K562 (cell line): ENCODE data around the gene POLR1C. TPM values are rescaled to one million over a fixed set of nuclear protein-coding genes. Genes with fewer than 3 reads are reported as not detected.

Experiments used
- ARNT ChIP-seq, 2 experiments: fragments of 450-650 bp; IDR thresholded peaks; 2 replicates each; pipeline ENCODE4 v1.6.1; 2016; ENCODE audit warnings: mild to moderate bottlenecking in 1 of 2
- CREM ChIP-seq: IDR thresholded peaks from 2 replicates; pipeline ENCODE4 v1.6.1; 2014; ENCODE audit warnings: antibody characterized with exemption, low read depth
- CXXC5 ChIP-seq: fragments of 250-450 bp; sonication (Bioruptor Pico); IDR thresholded peaks from 2 replicates; pipeline ENCODE4 v1.8.0; 2022; ENCODE audit warnings: inconsistent platforms, mild to moderate bottlenecking, moderate library complexity
- GABPB1 ChIP-seq: sonication (generic); formaldehyde crosslinking; IDR thresholded peaks from 2 replicates; pipeline ENCODE4 v1.8.0; 2022; ENCODE audit warnings: mild to moderate bottlenecking, missing genetic modification reagents
- HDAC6 ChIP-seq: IDR thresholded peaks from 2 replicates; pipeline ENCODE4 v1.6.1; 2012; ENCODE audit warnings: low read depth, mild to moderate bottlenecking, control low read depth, inconsistent platforms, low read length, moderate library complexity
- L3MBTL2 ChIP-seq: fragments of 450-650 bp; IDR thresholded peaks from 2 replicates; pipeline ENCODE4 v1.6.1; 2016; ENCODE audit warnings: mild to moderate bottlenecking, moderate library complexity
- LCOR ChIP-seq: sonication (generic); formaldehyde crosslinking; IDR thresholded peaks from 2 replicates; pipeline ENCODE4 v1.8.0; 2022; ENCODE audit warnings: mild to moderate bottlenecking, missing genetic modification reagents
- MBD2 ChIP-seq: sonication (generic); IDR thresholded peaks from 2 replicates; pipeline ENCODE4 v1.6.1; 2016; ENCODE audit warnings: low read depth, borderline replicate concordance
- PHTF2 ChIP-seq: fragments of 250-450 bp; sonication (Bioruptor Pico); IDR thresholded peaks from 2 replicates; pipeline ENCODE4 v1.5.0; 2021; ENCODE audit warnings: mild to moderate bottlenecking
- RBM14 ChIP-seq: fragments of 200-400 bp; formaldehyde crosslinking; IDR thresholded peaks from 2 replicates; pipeline ENCODE4 v1.6.1; 2018; ENCODE audit warnings: low read depth, mild to moderate bottlenecking, low read length, moderate library complexity, borderline replicate concordance; ENCODE audit not compliant: insufficient read depth
- RBM22 ChIP-seq: fragments of 200-400 bp; formaldehyde crosslinking; IDR thresholded peaks from 2 replicates; pipeline ENCODE4 v1.6.1; 2018; ENCODE audit warnings: low read length, low read depth; ENCODE audit not compliant: poor library complexity, severe bottlenecking
- SAP30 ChIP-seq: fragments of 200-600 bp; sonication (generic); IDR thresholded peaks from 2 replicates; pipeline ENCODE4 v1.6.1; 2012; ENCODE audit warnings: borderline replicate concordance, low read depth, mild to moderate bottlenecking, moderate library complexity, low read length, control low read depth, inconsistent platforms; ENCODE audit not compliant: insufficient read depth, poor library complexity, severe bottlenecking
- TAF1 ChIP-seq: IDR thresholded peaks from 2 replicates; pipeline ENCODE4 v1.6.1; 2011; ENCODE audit warnings: mild to moderate bottlenecking, low read length, moderate library complexity; ENCODE audit not compliant: insufficient read depth, control insufficient read depth, severe bottlenecking; ENCODE audit errors: extremely low read depth
- ZNF253 ChIP-seq: fragments of 250-450 bp; sonication (Bioruptor Pico); conservative IDR thresholded peaks from 2 replicates; pipeline ENCODE4 v1.6.1; 2021; ENCODE audit warnings: mild to moderate bottlenecking
- ZNF785 ChIP-seq: fragments of 250-450 bp; sonication (Bioruptor Pico); IDR thresholded peaks from 2 replicates; pipeline ENCODE4 v1.4.0; 2020; ENCODE audit warnings: mild to moderate bottlenecking
- polyA plus RNA-seq, 8 experiments: library from polyadenylated mRNA; depleted of rRNA in 4 of 8; stranded (reverse) in 5 of 8; unstranded in 3 of 8; fragments of >200 nt; fragmentation: Nextera tagmentation in 2 of 8; fragmentation: Illumina TruSeq in 1 of 8; extraction: Ambion mirVana in 2 of 8; extraction: Trizol in 1 of 8; gene quantifications; 2 replicates each; pipeline versions ENCODE4 v1.2.1 to v1.2.3, GENCODE V29; 2011 to 2014; ENCODE audit warnings: inconsistent platforms in 1 of 8, missing spikeins in 1 of 8
- total RNA-seq, 7 experiments: library from RNA; depleted of rRNA in 6 of 7; stranded (reverse); fragments of >200 nt in 6 of 7; fragmentation: Illumina TruSeq in 2 of 7; extraction: Trizol in 2 of 7; gene quantifications; 2 replicates each; pipeline versions ENCODE4 v1.2.1 to v1.2.3, GENCODE V29; 2011 to 2021; ENCODE audit warnings: low replicate concordance in 1 of 7
- TF ChIP-seq, protein P1 (sequence below), 2 experiments: IDR thresholded peaks; 2 replicates each; pipeline ENCODE4 v1.6.1; 2012; ENCODE audit warnings: improper control_type of control experiment in 2 of 2, low read depth in 2 of 2, low read length in 2 of 2, borderline replicate concordance in 1 of 2
- TF ChIP-seq, protein P2 (sequence below): sonication (generic); formaldehyde crosslinking; IDR thresholded peaks from 2 replicates; pipeline ENCODE4 v1.8.0; 2022; ENCODE audit warnings: missing genetic modification reagents, mild to moderate bottlenecking, borderline replicate concordance
- TF ChIP-seq, protein P3 (sequence below), 2 experiments: fragments of 200-800 bp in 1 of 2; sonication (Bioruptor generic) in 1 of 2; sonication (generic) in 1 of 2; formaldehyde crosslinking in 1 of 2; IDR thresholded peaks in 1 of 2; conservative IDR thresholded peaks in 1 of 2; 2 replicates each; pipeline versions ENCODE4 v1.5.0 to v1.6.1; 2016 to 2020; ENCODE audit warnings: missing compliant biosample characterization in 1 of 2, missing genetic modification characterization in 1 of 2, missing genetic modification reagents in 1 of 2
- TF ChIP-seq, protein P4 (sequence below): fragments of 250-450 bp; sonication (Bioruptor Pico); IDR thresholded peaks from 2 replicates; pipeline ENCODE4 v1.8.0; 2022; ENCODE audit warnings: inconsistent platforms

Gene POLR1C
- total and polyA plus RNA-seq, 9 of the 15 experiments (the other 6 are each of a cell fraction or from before 2014, with no cell fraction given), result 83.5 to 429 (median 120) TPM

DNA sequence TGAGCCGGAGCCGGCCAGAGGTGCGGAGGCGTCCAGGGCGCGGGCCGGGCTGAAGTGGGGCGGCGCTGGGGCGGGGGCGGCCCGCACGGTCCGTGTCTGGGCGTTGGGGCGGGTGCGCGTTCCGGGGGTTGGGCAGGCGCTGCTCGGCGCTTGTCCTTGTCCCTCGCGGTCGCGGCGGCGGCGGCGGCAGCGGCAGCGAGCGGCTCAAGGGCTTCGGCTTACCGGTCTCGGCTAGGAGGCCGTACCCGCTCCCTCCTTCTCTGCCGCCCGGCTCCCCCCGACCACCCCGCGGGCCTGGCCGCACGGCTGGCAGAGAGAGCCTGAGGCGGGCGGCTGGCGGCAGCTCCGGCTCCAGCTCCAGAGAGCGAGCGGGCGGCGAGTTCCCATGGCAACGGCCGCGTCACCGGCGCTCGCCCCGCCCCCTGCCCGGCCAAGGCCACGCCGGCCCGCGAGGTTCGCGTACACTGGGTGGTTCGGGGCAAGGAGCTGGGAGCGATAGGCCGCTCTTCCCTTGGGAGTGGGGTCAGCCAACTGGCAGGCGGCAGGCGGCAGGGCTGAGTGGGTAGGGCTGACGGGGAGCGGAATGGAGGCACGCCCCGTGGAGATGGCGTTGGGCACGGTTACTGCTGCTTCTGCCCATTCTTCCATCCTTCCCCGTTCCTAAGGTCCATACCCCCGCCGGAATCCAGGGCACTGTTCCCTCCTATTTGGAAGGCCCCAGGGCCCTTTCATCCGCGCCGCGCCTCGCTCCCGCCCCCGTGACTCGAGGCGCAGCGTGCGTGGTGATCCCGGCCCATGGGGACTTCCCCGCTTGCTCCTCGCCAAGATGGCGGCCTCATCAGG lies 6.7 kb upstream of the POLR1C start, which contains the start of gene LRRC73 (continued):
- TF ChIP-seq, protein P1, sequence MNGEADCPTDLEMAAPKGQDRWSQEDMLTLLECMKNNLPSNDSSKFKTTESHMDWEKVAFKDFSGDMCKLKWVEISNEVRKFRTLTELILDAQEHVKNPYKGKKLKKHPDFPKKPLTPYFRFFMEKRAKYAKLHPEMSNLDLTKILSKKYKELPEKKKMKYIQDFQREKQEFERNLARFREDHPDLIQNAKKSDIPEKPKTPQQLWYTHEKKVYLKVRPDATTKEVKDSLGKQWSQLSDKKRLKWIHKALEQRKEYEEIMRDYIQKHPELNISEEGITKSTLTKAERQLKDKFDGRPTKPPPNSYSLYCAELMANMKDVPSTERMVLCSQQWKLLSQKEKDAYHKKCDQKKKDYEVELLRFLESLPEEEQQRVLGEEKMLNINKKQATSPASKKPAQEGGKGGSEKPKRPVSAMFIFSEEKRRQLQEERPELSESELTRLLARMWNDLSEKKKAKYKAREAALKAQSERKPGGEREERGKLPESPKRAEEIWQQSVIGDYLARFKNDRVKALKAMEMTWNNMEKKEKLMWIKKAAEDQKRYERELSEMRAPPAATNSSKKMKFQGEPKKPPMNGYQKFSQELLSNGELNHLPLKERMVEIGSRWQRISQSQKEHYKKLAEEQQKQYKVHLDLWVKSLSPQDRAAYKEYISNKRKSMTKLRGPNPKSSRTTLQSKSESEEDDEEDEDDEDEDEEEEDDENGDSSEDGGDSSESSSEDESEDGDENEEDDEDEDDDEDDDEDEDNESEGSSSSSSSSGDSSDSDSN (IDR thresholded peaks at IDR 0.05; ENCODE audit: borderline replicate concordance in 1 of 2, low read depth in 2 of 2, low read length in 2 of 2), result peak; percentile 13 to 40; a peak in 2 of 4 replicates
- TF ChIP-seq HDAC6, result no peak
- TF ChIP-seq PHTF2, result no peak
- TF ChIP-seq LCOR (CRISPR knock-in tag), result no peak
- TF ChIP-seq CREM, result peak; percentile 91
- no peak for TF ChIP-seq TAF1
- 0 out of 2 replicates have a peak, but pooled peaks have one; percentile 88 for TF ChIP-seq RBM14
- TF ChIP-seq ARNT (IDR thresholded peaks at IDR 0.05), result no peak
- TF ChIP-seq CXXC5 (CRISPR knock-in tag), result peak; percentile 89
- TF ChIP-seq ZNF785 (CRISPR knock-in tag), result no peak
- peak; percentile 98 for TF ChIP-seq RBM22
- peak; percentile 54; the same call in 1 of the 2 replicates for TF ChIP-seq MBD2
- peak; percentile 39; the same call in 1 of the 2 replicates for TF ChIP-seq L3MBTL2
- no peak for TF ChIP-seq ZNF253 (CRISPR knock-in tag)
- TF ChIP-seq, protein P2, sequence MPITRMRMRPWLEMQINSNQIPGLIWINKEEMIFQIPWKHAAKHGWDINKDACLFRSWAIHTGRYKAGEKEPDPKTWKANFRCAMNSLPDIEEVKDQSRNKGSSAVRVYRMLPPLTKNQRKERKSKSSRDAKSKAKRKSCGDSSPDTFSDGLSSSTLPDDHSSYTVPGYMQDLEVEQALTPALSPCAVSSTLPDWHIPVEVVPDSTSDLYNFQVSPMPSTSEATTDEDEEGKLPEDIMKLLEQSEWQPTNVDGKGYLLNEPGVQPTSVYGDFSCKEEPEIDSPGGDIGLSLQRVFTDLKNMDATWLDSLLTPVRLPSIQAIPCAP (CRISPR knock-in tag), result no peak
- TF ChIP-seq, protein P3, sequence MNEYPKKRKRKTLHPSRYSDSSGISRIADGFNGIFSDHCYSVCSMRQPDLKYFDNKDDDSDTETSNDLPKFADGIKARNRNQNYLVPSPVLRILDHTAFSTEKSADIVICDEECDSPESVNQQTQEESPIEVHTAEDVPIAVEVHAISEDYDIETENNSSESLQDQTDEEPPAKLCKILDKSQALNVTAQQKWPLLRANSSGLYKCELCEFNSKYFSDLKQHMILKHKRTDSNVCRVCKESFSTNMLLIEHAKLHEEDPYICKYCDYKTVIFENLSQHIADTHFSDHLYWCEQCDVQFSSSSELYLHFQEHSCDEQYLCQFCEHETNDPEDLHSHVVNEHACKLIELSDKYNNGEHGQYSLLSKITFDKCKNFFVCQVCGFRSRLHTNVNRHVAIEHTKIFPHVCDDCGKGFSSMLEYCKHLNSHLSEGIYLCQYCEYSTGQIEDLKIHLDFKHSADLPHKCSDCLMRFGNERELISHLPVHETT (CRISPR knock-in tag; conservative IDR thresholded peaks at IDR 0.05 in 1 of 2, IDR thresholded peaks at IDR 0.05 in 1 of 2), result 0 out of 4 replicates have a peak, but pooled peaks of 1 of the 2 experiments have one; percentile 7
- TF ChIP-seq, protein P4, sequence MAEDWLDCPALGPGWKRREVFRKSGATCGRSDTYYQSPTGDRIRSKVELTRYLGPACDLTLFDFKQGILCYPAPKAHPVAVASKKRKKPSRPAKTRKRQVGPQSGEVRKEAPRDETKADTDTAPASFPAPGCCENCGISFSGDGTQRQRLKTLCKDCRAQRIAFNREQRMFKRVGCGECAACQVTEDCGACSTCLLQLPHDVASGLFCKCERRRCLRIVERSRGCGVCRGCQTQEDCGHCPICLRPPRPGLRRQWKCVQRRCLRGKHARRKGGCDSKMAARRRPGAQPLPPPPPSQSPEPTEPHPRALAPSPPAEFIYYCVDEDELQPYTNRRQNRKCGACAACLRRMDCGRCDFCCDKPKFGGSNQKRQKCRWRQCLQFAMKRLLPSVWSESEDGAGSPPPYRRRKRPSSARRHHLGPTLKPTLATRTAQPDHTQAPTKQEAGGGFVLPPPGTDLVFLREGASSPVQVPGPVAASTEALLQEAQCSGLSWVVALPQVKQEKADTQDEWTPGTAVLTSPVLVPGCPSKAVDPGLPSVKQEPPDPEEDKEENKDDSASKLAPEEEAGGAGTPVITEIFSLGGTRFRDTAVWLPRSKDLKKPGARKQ, result 0 out of 2 replicates have a peak, but pooled peaks have one; percentile 51
- TF ChIP-seq SAP30, result peak; percentile 74
- no peak; the same call in 1 of the 2 replicates for TF ChIP-seq GABPB1 (CRISPR knock-in tag)
